Measurements from ENCODE around the gene SMAP2. TPM values are rescaled to one million over a fixed set of nuclear protein-coding genes. Genes with fewer than 3 reads are reported as not detected.

SMAP2 gene
- total and polyA plus RNA-seq, 2 donors (not counting 1 experiment from before 2014, with no cell fraction given) = 16.7 to 28.7 TPM

DNA sequence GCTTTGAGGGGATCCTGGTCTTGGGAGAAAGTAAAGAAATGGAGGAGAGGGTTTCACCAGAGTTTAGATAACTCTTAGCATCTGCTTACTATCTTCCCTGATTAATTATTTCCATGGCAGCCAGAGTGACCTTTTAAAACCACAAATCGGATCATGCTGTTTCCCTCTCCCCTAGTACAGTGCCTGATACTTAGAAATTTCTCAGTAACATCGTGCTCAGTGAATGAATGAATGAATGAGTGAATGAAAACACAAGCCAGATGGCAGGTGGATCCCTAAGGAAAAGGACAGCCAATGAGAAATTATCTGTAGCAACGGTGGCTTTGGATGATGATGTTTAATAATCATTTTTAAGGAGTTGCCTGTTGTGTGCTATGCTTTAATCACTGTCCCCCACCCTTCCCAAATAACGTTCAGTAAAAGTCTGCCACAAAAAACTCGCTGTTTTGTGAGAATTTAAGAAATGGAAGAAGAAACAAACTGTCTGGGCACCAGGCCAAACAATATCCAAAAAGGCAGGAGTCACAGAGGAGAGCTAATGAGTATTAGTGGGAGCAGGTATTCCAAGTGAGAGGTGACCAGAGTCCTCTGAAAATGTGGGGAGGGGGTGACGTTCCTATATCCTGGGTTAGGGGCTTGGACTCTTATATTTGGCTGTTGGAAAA is 737 bp upstream of the SMAP2 start:
- no peak overlapping the region for H2AFZ ChIP-seq (ENCODE audit: low read length)
- TF ChIP-seq, protein P1, sequence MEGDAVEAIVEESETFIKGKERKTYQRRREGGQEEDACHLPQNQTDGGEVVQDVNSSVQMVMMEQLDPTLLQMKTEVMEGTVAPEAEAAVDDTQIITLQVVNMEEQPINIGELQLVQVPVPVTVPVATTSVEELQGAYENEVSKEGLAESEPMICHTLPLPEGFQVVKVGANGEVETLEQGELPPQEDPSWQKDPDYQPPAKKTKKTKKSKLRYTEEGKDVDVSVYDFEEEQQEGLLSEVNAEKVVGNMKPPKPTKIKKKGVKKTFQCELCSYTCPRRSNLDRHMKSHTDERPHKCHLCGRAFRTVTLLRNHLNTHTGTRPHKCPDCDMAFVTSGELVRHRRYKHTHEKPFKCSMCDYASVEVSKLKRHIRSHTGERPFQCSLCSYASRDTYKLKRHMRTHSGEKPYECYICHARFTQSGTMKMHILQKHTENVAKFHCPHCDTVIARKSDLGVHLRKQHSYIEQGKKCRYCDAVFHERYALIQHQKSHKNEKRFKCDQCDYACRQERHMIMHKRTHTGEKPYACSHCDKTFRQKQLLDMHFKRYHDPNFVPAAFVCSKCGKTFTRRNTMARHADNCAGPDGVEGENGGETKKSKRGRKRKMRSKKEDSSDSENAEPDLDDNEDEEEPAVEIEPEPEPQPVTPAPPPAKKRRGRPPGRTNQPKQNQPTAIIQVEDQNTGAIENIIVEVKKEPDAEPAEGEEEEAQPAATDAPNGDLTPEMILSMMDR (conservative IDR thresholded peaks at IDR 0.05 in 1 of 2, IDR thresholded peaks at IDR 0.05 in 1 of 2; ENCODE audit: low read depth in 1 of 2, low read length in 2 of 2) = no peak
- no peak for TF ChIP-seq EZH2 (IDR thresholded peaks at IDR 0.05; ENCODE audit: low read length, missing control alignments)

DNA sequence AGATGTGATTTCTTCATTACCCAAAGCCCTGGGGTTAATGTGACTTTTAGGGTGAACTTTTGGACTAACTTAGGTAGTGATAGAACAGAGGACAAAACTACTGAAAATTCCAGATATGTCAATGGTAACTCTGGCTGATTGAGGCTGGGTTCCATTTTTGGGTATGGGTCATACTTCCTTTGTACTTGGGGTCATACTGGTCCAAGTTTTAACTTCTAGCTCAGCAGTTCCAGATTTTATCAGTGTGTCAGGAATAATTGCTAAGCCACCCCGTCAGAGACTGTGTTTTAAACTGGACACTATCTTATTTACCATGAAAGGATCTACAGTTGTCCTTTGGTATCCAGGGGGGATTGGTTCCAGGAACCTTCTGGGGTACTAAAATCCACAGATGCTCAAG is 4.0 kb downstream of the SMAP2 start:
- Histone ChIP-seq H3K4me2 (ENCODE audit: extremely low read depth, insufficient read depth, low read length) (no peak overlapping the region), H3K27ac (ENCODE audit: insufficient read depth, low read length) (no peak overlapping the region), H2AFZ (ENCODE audit: low read length) (no peak overlapping the region), H3K27me3 (ENCODE audit: control insufficient read depth, insufficient read depth, low read length) (no peaks in the 10 kb centered on the region), H3K9ac (ENCODE audit: insufficient read depth, low read length) (no peak overlapping the region), H3K36me3 (ENCODE audit: control insufficient read depth, insufficient read depth, low read length) (no peaks in the 10 kb centered on the region), H3K4me1 (ENCODE audit: control insufficient read depth, extremely low read depth, insufficient read depth, low read length) (peaks cover 21% of the 10 kb centered on the region), H3K4me3 (replicated peaks in 1 of 4; ENCODE audit: control extremely low read depth in 1 of 4, insufficient read depth in 1 of 4, low read depth in 3 of 4, low read length in 4 of 4) (no peak overlapping the region), H3K9me3 (ENCODE audit: control insufficient read depth, insufficient read depth, low read depth, low read length) (no peaks in the 10 kb centered on the region), H4K20me1 (ENCODE audit: control insufficient read depth, extremely low read depth, insufficient read depth, low read length) (no peaks in the 10 kb centered on the region), H3K79me2 (ENCODE audit: control insufficient read depth, insufficient read depth, low read length) (peaks cover 77% of the 10 kb centered on the region)
- TF ChIP-seq, protein P1 (conservative IDR thresholded peaks at IDR 0.05 in 1 of 2, IDR thresholded peaks at IDR 0.05 in 1 of 2; ENCODE audit: low read depth in 1 of 2, low read length in 2 of 2) = no peak
- TF ChIP-seq EZH2 (IDR thresholded peaks at IDR 0.05; ENCODE audit: low read length, missing control alignments) = no peak
- DNase-seq (ENCODE audit: low read depth in 2 of 2) = no peak

More for the DNA sequence above, 737 bp upstream of the SMAP2 start:
- no peaks in the 10 kb centered on the region for H4K20me1 ChIP-seq (ENCODE audit: control insufficient read depth, extremely low read depth, insufficient read depth, low read length)
- H3K27ac ChIP-seq (ENCODE audit: insufficient read depth, low read length) = no peak overlapping the region
- peak overlapping the region in 2 of 4 experiments; percentile 27 to 46 for H3K4me3 ChIP-seq (replicated peaks in 1 of 4; ENCODE audit: control extremely low read depth in 1 of 4, insufficient read depth in 1 of 4, low read depth in 3 of 4, low read length in 4 of 4)
- peak overlapping the region; percentile 4 for H3K4me2 ChIP-seq (ENCODE audit: extremely low read depth, insufficient read depth, low read length)
- DNase-seq (ENCODE audit: low read depth in 2 of 2) = no peak
- no peaks in the 10 kb centered on the region for H3K9me3 ChIP-seq (ENCODE audit: control insufficient read depth, insufficient read depth, low read depth, low read length)
- H3K4me1 ChIP-seq (ENCODE audit: control insufficient read depth, extremely low read depth, insufficient read depth, low read length) = peaks cover 6% of the 10 kb centered on the region
- H3K27me3 ChIP-seq (ENCODE audit: control insufficient read depth, insufficient read depth, low read length) = no peaks in the 10 kb centered on the region
- peaks cover 37% of the 10 kb centered on the region for H3K79me2 ChIP-seq (ENCODE audit: control insufficient read depth, insufficient read depth, low read length)
- H3K9ac ChIP-seq (ENCODE audit: insufficient read depth, low read length) = no peak overlapping the region
- no peaks in the 10 kb centered on the region for H3K36me3 ChIP-seq (ENCODE audit: control insufficient read depth, insufficient read depth, low read length)

DNA sequence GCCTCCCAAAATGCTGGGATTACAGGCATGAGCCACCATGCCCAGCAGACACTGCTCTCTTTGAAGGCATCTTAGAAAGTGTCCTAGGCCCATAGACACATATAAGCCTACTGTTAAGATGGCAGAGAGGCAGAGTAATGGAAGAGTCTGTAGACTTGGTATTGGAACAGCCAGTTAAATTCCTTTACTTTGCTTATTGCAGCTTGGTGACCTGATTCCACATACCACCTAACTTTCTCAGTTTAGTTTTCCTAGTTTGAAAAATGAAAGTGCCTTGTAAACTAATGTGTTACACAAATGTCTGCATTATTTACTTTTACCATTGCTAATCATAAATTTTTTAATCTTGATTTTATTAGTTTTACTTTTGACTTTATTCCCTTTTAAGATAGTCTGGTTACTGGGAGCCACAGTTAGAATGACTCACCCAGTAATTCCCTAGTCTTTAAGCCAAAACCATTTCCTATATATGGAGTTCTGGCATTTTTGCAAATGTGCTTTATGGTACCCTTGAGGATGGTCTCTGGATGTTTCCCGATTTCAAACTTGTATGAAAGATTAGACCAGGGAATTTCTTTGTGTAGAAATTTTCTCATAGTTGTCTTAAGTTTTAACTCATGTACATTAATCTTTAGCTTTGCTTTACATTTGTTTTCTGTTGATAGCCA is 6.4 kb downstream of the SMAP2 start:
- Histone ChIP-seq H2AFZ (ENCODE audit: low read length) (no peak overlapping the region), H3K9ac (ENCODE audit: insufficient read depth, low read length) (no peak overlapping the region), H3K4me1 (ENCODE audit: control insufficient read depth, extremely low read depth, insufficient read depth, low read length) (peaks cover 34% of the 10 kb centered on the region), H3K79me2 (ENCODE audit: control insufficient read depth, insufficient read depth, low read length) (peaks cover 82% of the 10 kb centered on the region), H3K9me3 (ENCODE audit: control insufficient read depth, insufficient read depth, low read depth, low read length) (no peaks in the 10 kb centered on the region), H3K27me3 (ENCODE audit: control insufficient read depth, insufficient read depth, low read length) (no peaks in the 10 kb centered on the region), H3K27ac (ENCODE audit: insufficient read depth, low read length) (no peak overlapping the region), H3K36me3 (ENCODE audit: control insufficient read depth, insufficient read depth, low read length) (no peaks in the 10 kb centered on the region), H4K20me1 (ENCODE audit: control insufficient read depth, extremely low read depth, insufficient read depth, low read length) (no peaks in the 10 kb centered on the region), H3K4me2 (ENCODE audit: extremely low read depth, insufficient read depth, low read length) (peak overlapping the region; percentile 21), H3K4me3 (replicated peaks in 1 of 4; ENCODE audit: control extremely low read depth in 1 of 4, insufficient read depth in 1 of 4, low read depth in 3 of 4, low read length in 4 of 4) (no peak overlapping the region)
- DNase-seq (ENCODE audit: low read depth in 2 of 2) = peak; percentile 63 to 78
- TF ChIP-seq, protein P1 (conservative IDR thresholded peaks at IDR 0.05 in 1 of 2, IDR thresholded peaks at IDR 0.05 in 1 of 2; ENCODE audit: low read depth in 1 of 2, low read length in 2 of 2) = no peak
- no peak for TF ChIP-seq EZH2 (IDR thresholded peaks at IDR 0.05; ENCODE audit: low read length, missing control alignments)

Measured in fibroblast of lung (primary cell).